K562 (cell line): ENCODE results near the gene CFAP73. TPM values are rescaled to one million over a fixed set of nuclear protein-coding genes. Genes with fewer than 3 reads are reported as not detected.

Source experiments
- ATAC-seq: fragments of 200-7000 bp; cut with Tn5 transposase; 3 replicates; pipeline ENCODE4 v1.9.1; 2020; ENCODE audit warnings: moderate library complexity
- BruUV-seq: library from RNA; stranded (reverse); fragments of 400-500 nt; replicated peaks from 2 replicates; lab custom pipeline; 2021; lab: Mats Ljungman, UMichigan
- CTCF ChIA-PET: fragments of 300-600 bp; formaldehyde crosslinking; extraction: SDS; loops from one replicate; lab custom pipeline; 2021; ENCODE audit warnings: low intra/inter-chr PET ratio; lab: Yijun Ruan, JAX
- POLR2A ChIA-PET: fragments of 300-600, 350-650 bp; sonication (Branson Sonifier 250); formaldehyde crosslinking; extraction: SDS; loops from one replicate; lab custom pipeline; 2021; ENCODE audit warnings: antibody characterized with exemption, inconsistent platforms; lab: Yijun Ruan, JAX
- DNase-seq, 4 experiments: peaks; one replicate each; pipeline versions ENCODE4 v3.0.0 to v3.0.0-alpha.2; 2011 to 2018; ENCODE audit warnings: low spot score in 3 of 4, mixed read lengths in 3 of 4; ENCODE audit errors: extremely low read depth in 1 of 4
- FAIRE-seq: peaks from 2 replicates; lab custom pipeline; 2011; peaks lifted over from hg19 to GRCh38; lab: Jason Lieb, UNC
- H2AFZ ChIP-seq: 2 replicates; pipeline ENCODE4 v1.6.0; 2011; ENCODE audit warnings: low read depth, low read length, control low read depth, inconsistent platforms
- H3K27ac ChIP-seq: fragments of 200-600 bp; 3 replicates; pipeline ENCODE4 v1.8.0; 2011; ENCODE audit warnings: low read depth, mild to moderate bottlenecking, control low read depth, inconsistent platforms, low read length, moderate library complexity, mixed read lengths; ENCODE audit errors: extremely low read depth
- H3K27me3 ChIP-seq, 2 experiments: fragments of 300-600 bp in 1 of 2; 2 replicates in 1 of 2; 3 replicates in 1 of 2; pipeline versions ENCODE4 v1.6.0 to v1.8.0; 2011; ENCODE audit warnings: inconsistent platforms in 2 of 2, low read length in 2 of 2, mild to moderate bottlenecking in 1 of 2, mixed read lengths in 1 of 2, moderate library complexity in 1 of 2; ENCODE audit not compliant: control insufficient read depth in 2 of 2, insufficient read depth in 2 of 2
- H3K36me3 ChIP-seq: fragments of 300-600 bp; 3 replicates; pipeline ENCODE4 v1.8.0; 2011; ENCODE audit warnings: mild to moderate bottlenecking, low read length, inconsistent platforms; ENCODE audit not compliant: control insufficient read depth, insufficient read depth
- H3K4me1 ChIP-seq, 2 experiments: fragments of 200-600 bp in 1 of 2; replicated peaks in 1 of 2; 2 replicates in 1 of 2; 3 replicates in 1 of 2; pipeline versions ENCODE4 v1.5.1 to v1.8.0; 2011; ENCODE audit warnings: inconsistent platforms in 2 of 2, low read length in 2 of 2, mild to moderate bottlenecking in 1 of 2, mixed read lengths in 1 of 2, moderate library complexity in 1 of 2; ENCODE audit not compliant: control insufficient read depth in 2 of 2, insufficient read depth in 2 of 2
- H3K4me2 ChIP-seq: 2 replicates; pipeline ENCODE4 v1.6.1; 2011; ENCODE audit warnings: low read length, control low read depth, inconsistent platforms, mixed read lengths; ENCODE audit not compliant: insufficient read depth
- H3K4me3 ChIP-seq: fragments of 200-600 bp; sonication (generic), shearing (Covaris generic); 2 replicates; pipeline ENCODE4 v1.5.1; 2016; ENCODE audit warnings: control low read depth, inconsistent platforms
- H3K79me2 ChIP-seq: fragments of 200-600 bp; 3 replicates; pipeline ENCODE4 v1.8.0; 2011; ENCODE audit warnings: low read length, inconsistent platforms; ENCODE audit not compliant: control insufficient read depth, insufficient read depth
- H3K9ac ChIP-seq, 2 experiments: 2 replicates each; pipeline versions ENCODE4 v1.6.0 to v1.6.1; 2011; ENCODE audit warnings: low read depth in 2 of 2, low read length in 2 of 2, control low read depth in 1 of 2, inconsistent platforms in 1 of 2, mild to moderate bottlenecking in 1 of 2, mixed read lengths in 1 of 2; ENCODE audit not compliant: insufficient read depth in 1 of 2
- H3K9me1 ChIP-seq: one replicate; pipeline ENCODE4 v1.6.0; 2011; ENCODE audit warnings: inconsistent platforms, mild to moderate bottlenecking, low read length, moderate library complexity; ENCODE audit not compliant: control insufficient read depth, insufficient read depth
- H3K9me3 ChIP-seq: replicated peaks from 2 replicates; pipeline ENCODE4 v1.5.1; 2011; ENCODE audit warnings: low read depth, low read length, inconsistent platforms; ENCODE audit not compliant: control insufficient read depth, insufficient read depth
- H4K20me1 ChIP-seq: replicated peaks from 2 replicates; pipeline ENCODE4 v1.6.1; 2011; ENCODE audit warnings: low read length, inconsistent platforms, mixed read lengths; ENCODE audit not compliant: control insufficient read depth, insufficient read depth
- DIDO1 ChIP-seq: fragments of 450-650 bp; IDR thresholded peaks from 2 replicates; pipeline ENCODE4 v1.6.1; 2016; ENCODE audit warnings: low read depth, missing biosample characterization, missing genetic modification characterization
- GTF2F1 ChIP-seq: IDR thresholded peaks from 2 replicates; pipeline ENCODE4 v1.6.1; 2011; ENCODE audit warnings: low read depth, low read length, improper control_type of control experiment
- ILF3 ChIP-seq: fragments of 450-650 bp; IDR thresholded peaks from 2 replicates; pipeline ENCODE4 v1.6.1; 2018; ENCODE audit warnings: antibody characterized with exemption, mild to moderate bottlenecking, moderate library complexity, borderline replicate concordance
- JUND ChIP-seq, 2 experiments: IDR thresholded peaks; 2 replicates in 1 of 2; 3 replicates in 1 of 2; pipeline ENCODE4 v1.6.1; 2011; ENCODE audit warnings: borderline replicate concordance in 2 of 2, low read depth in 2 of 2, low read length in 2 of 2, improper control_type of control experiment in 1 of 2, missing biosample characterization in 1 of 2, missing genetic modification characterization in 1 of 2, missing genetic modification reagents in 1 of 2
- NR2C2 ChIP-seq, 2 experiments: fragments of 200-800 bp in 1 of 2; sonication (Bioruptor generic) in 1 of 2; sonication (generic) in 1 of 2; formaldehyde crosslinking in 1 of 2; IDR thresholded peaks; 2 replicates each; pipeline versions ENCODE4 v1.6.1 to v1.8.0; 2016 to 2022; ENCODE audit warnings: mild to moderate bottlenecking in 1 of 2, missing compliant biosample characterization in 1 of 2, missing genetic modification characterization in 1 of 2, missing genetic modification reagents in 1 of 2
- ZBTB40 ChIP-seq, 2 experiments: fragments of 450-650 bp in 1 of 2; sonication (generic) in 1 of 2; formaldehyde crosslinking in 1 of 2; IDR thresholded peaks; 2 replicates each; pipeline versions ENCODE4 v1.7.1 to v1.9.0; 2016 to 2022; ENCODE audit warnings: inconsistent platforms in 1 of 2, mild to moderate bottlenecking in 1 of 2, missing genetic modification reagents in 1 of 2
- ZNF212 ChIP-seq: fragments of 450-650 bp; formaldehyde crosslinking; IDR thresholded peaks from 2 replicates; pipeline ENCODE4 v1.4.0; 2020; ENCODE audit warnings: mild to moderate bottlenecking
- ZNF668 ChIP-seq: fragments of 250-450 bp; sonication (Bioruptor Pico); IDR thresholded peaks from 2 replicates; pipeline ENCODE4 v1.8.0; 2022; ENCODE audit warnings: mild to moderate bottlenecking, inconsistent platforms
- WGBS: fragments of 100-300 bp; shearing (Covaris generic); methylation state at CpG from one replicate; pipeline ENCODE4 v1.1.6; 2016; ENCODE audit warnings: low coverage, mixed read lengths; ENCODE audit not compliant: insufficient coverage; ENCODE audit errors: missing lambda C conversion rate; 5-methylcytosine and 5-hydroxymethylcytosine counted together
- in situ Hi-C: fragments of 300-500 bp; cut with MboI; formaldehyde crosslinking; loops from 4 replicates; pipeline ENCODE4 v1.15.0; 2018; ENCODE audit warnings: inconsistent platforms, mixed read lengths
- intact Hi-C: fragments of 100-400 bp; cut with micrococcal nuclease; formaldehyde crosslinking; loops from 2 replicates; pipeline ENCODE4 v1.14.2; 2022
- polyA plus RNA-seq, 8 experiments: library from polyadenylated mRNA; depleted of rRNA in 4 of 8; stranded (reverse) in 5 of 8; unstranded in 3 of 8; fragments of >200 nt; fragmentation: Nextera tagmentation in 2 of 8; fragmentation: Illumina TruSeq in 1 of 8; extraction: Ambion mirVana in 2 of 8; extraction: Trizol in 1 of 8; gene quantifications; 2 replicates each; pipeline versions ENCODE4 v1.2.1 to v1.2.3, GENCODE V29; 2011 to 2014; ENCODE audit warnings: inconsistent platforms in 1 of 8, missing spikeins in 1 of 8
- total RNA-seq, 7 experiments: library from RNA; depleted of rRNA in 6 of 7; stranded (reverse); fragments of >200 nt in 6 of 7; fragmentation: Illumina TruSeq in 2 of 7; extraction: Trizol in 2 of 7; gene quantifications; 2 replicates each; pipeline versions ENCODE4 v1.2.1 to v1.2.3, GENCODE V29; 2011 to 2021; ENCODE audit warnings: low replicate concordance in 1 of 7
- TF ChIP-seq, protein P1 (sequence below): fragments of 450-650 bp; formaldehyde crosslinking; IDR thresholded peaks from 2 replicates; pipeline ENCODE4 v1.4.0; 2022; ENCODE audit warnings: missing genetic modification characterization

The CFAP73 gene
- total and polyA plus RNA-seq, 9 of the 15 experiments (the other 6 are each of a cell fraction or from before 2014, with no cell fraction given): not detected

DNA sequence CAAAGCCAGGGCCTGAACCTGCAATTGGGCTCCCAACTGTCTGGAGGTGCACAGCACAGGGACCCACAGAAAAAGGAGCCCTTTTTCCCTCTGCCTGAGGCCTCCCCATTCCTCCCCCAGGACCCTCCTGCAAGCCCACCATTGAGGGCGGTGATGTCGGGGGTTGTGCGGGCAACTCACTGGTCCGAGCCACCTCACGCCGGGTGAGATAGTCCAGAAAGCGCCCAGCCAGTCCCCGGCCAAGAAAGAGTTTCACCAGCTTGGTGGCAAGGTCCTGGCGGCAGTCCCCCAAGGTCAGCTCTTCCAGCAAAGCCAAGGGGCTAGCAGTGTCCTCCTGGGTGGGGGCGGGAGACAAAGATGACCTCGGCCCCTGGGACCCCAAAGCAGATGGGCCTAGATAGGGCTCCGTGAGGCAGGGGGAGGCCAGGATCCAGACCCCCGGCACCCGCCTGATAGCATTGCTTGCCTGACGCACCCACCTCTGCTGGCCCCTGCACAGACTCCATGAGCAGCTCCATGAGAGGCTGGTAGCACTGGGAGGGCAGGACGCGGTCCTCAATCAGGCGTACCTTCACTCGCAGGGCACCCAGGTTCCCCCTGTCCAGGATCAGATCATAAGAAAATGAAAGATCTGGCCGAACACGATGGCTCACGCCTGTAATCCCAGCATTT lies 33.9 kb upstream of the CFAP73 start:
- DNase-seq (no peak), ATAC-seq (no peak), FAIRE-seq (no peak)
- H3K4me3 ChIP-seq: no peak overlapping the region
- WGBS: 2% methylated on average over 21 of the region's 22 CpGs
- H3K27me3 ChIP-seq: peaks cover 31 to 59% of the 10 kb centered on the region in 2 experiments; a peak in 4 of 5 replicates
- ChIA-PET POLR2A (interaction anchor here (0.6 to 0.8 kb wide), 2 partner anchors 8 to 12 kb away, joined by 3 read pairs; no protein-coding TSS in a partner anchor), CTCF (no interaction called here)
- no TSS peak for BruUV-seq
- H3K9ac ChIP-seq: peak overlapping the region in 1 of 2 experiments; percentile 35; a peak in 2 of 4 replicates
- in situ Hi-C loops: no loop called here
- peaks cover 0 to 21% of the 10 kb centered on the region in 2 experiments; a peak in 1 of 5 replicates for H3K4me1 ChIP-seq
- H3K27ac ChIP-seq: no peak overlapping the region
- H3K9me3 ChIP-seq: no peaks in the 10 kb centered on the region
- peaks cover 13% of the 10 kb centered on the region; the same call in 1 of the 2 replicates for H4K20me1 ChIP-seq
- peaks cover 2% of the 10 kb centered on the region for H3K9me1 ChIP-seq
- no peaks in the 10 kb centered on the region for H3K79me2 ChIP-seq
- no peak overlapping the region for H3K4me2 ChIP-seq
- H2AFZ ChIP-seq: no peak overlapping the region
- intact Hi-C loops: no loop called here
- H3K36me3 ChIP-seq: no peaks in the 10 kb centered on the region
- no peak for TF ChIP-seq DIDO1
- TF ChIP-seq NR2C2 (CRISPR knock-in tag; IDR thresholded peaks at IDR 0.05): no peak
- no peak for TF ChIP-seq NR2C2 (tag; IDR thresholded peaks at IDR 0.05)
- no peak for TF ChIP-seq ZBTB40 (IDR thresholded peaks at IDR 0.05)
- no peak for TF ChIP-seq ZBTB40 (CRISPR knock-in tag; IDR thresholded peaks at IDR 0.05)
- TF ChIP-seq, protein P1, sequence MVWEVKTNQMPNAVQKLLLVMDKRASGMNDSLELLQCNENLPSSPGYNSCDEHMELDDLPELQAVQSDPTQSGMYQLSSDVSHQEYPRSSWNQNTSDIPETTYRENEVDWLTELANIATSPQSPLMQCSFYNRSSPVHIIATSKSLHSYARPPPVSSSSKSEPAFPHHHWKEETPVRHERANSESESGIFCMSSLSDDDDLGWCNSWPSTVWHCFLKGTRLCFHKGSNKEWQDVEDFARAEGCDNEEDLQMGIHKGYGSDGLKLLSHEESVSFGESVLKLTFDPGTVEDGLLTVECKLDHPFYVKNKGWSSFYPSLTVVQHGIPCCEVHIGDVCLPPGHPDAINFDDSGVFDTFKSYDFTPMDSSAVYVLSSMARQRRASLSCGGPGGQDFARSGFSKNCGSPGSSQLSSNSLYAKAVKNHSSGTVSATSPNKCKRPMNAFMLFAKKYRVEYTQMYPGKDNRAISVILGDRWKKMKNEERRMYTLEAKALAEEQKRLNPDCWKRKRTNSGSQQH (CRISPR knock-in tag): no peak
- TF ChIP-seq JUND (IDR thresholded peaks at IDR 0.05; ENCODE audit: borderline replicate concordance, low read depth, low read length): no peak
- TF ChIP-seq JUND (tag; IDR thresholded peaks at IDR 0.05; ENCODE audit: borderline replicate concordance, low read depth, low read length): no peak
- TF ChIP-seq GTF2F1: no peak
- no peak for TF ChIP-seq ZNF668
- no peak for TF ChIP-seq ZNF212 (CRISPR knock-in tag)
- TF ChIP-seq ILF3: no peak
